Endothelial cell of umbilical vein (primary cell): ENCODE results near the gene MRM2. TPM values are rescaled to one million over a fixed set of nuclear protein-coding genes. Genes with fewer than 3 reads are reported as not detected.

ENCODE experiments used
- BruUV-seq: library from RNA; stranded (reverse); fragments of 400-500 nt; replicated peaks from 2 replicates; lab custom pipeline; 2021; lab: Mats Ljungman, UMichigan
- CTCF ChIA-PET: fragments of 300-600, 350-600 bp; sonication (Branson Sonifier 250); formaldehyde crosslinking; loops from one replicate; lab custom pipeline; 2021; ENCODE audit warnings: antibody characterized with exemption, inconsistent platforms; lab: Charles Lee
- POLR2A ChIA-PET: fragments of 300-600, 350-600 bp; sonication (Branson Sonifier 250); formaldehyde crosslinking; loops from one replicate; lab custom pipeline; 2021; ENCODE audit warnings: antibody characterized with exemption, inconsistent platforms; lab: Charles Lee
- DNase-seq: peaks from one replicate; pipeline ENCODE4 v3.0.0-alpha.2; 2011; ENCODE audit warnings: low read depth, low spot score
- FAIRE-seq: peaks from 2 replicates; lab custom pipeline; 2011; peaks lifted over from hg19 to GRCh38; lab: Jason Lieb, UNC
- H2AFZ ChIP-seq: 2 replicates; pipeline ENCODE4 v1.6.0; 2012; ENCODE audit warnings: low read depth, low read length, control low read depth, inconsistent platforms
- H3K27ac ChIP-seq: 2 replicates; pipeline ENCODE4 v1.5.1; 2011; ENCODE audit warnings: low read depth, mild to moderate bottlenecking, control low read depth, low read length, moderate library complexity; ENCODE audit not compliant: insufficient read depth
- H3K27me3 ChIP-seq, 2 experiments: 2 replicates each; pipeline versions ENCODE4 v1.6.0 to v1.6.1; 2011; ENCODE audit warnings: low read length in 2 of 2, mixed read lengths in 1 of 2; ENCODE audit not compliant: control insufficient read depth in 2 of 2, insufficient read depth in 2 of 2
- H3K36me3 ChIP-seq, 2 experiments: 2 replicates in 1 of 2; 3 replicates in 1 of 2; pipeline ENCODE4 v1.5.1; 2011; ENCODE audit warnings: low read length in 2 of 2, mild to moderate bottlenecking in 1 of 2, moderate library complexity in 1 of 2; ENCODE audit not compliant: control insufficient read depth in 2 of 2, insufficient read depth in 2 of 2; ENCODE audit errors: extremely low read depth in 1 of 2
- H3K4me1 ChIP-seq: 3 replicates; pipeline ENCODE4 v1.5.1; 2011; ENCODE audit warnings: mild to moderate bottlenecking, low read length; ENCODE audit not compliant: control insufficient read depth, insufficient read depth; ENCODE audit errors: extremely low read depth
- H3K4me2 ChIP-seq: 2 replicates; pipeline ENCODE4 v1.6.1; 2011; ENCODE audit warnings: low read length, control low read depth, mixed read lengths; ENCODE audit not compliant: insufficient read depth
- H3K4me3 ChIP-seq, 3 experiments: fragments of 200-600 bp in 1 of 3; sonication (generic), shearing (Covaris generic) in 1 of 3; replicated peaks in 1 of 3; 2 replicates each; pipeline ENCODE4 v1.5.1; 2011 to 2016; ENCODE audit warnings: control low read depth in 3 of 3, low read length in 3 of 3, mild to moderate bottlenecking in 2 of 3, inconsistent platforms in 1 of 3, low read depth in 1 of 3, moderate library complexity in 1 of 3; ENCODE audit not compliant: insufficient read depth in 1 of 3
- H3K79me2 ChIP-seq: 2 replicates; pipeline ENCODE4 v1.6.0; 2012; ENCODE audit warnings: low read length, inconsistent platforms; ENCODE audit not compliant: control insufficient read depth, insufficient read depth
- H3K9ac ChIP-seq: replicated peaks from 2 replicates; pipeline ENCODE3; 2011; ENCODE audit warnings: low read length, control low read depth; ENCODE audit not compliant: insufficient read depth; ENCODE audit errors: extremely low read depth
- H3K9me1 ChIP-seq: replicated peaks from 3 replicates; pipeline ENCODE4 v1.6.0; 2011; ENCODE audit warnings: mild to moderate bottlenecking, low read length; ENCODE audit not compliant: control insufficient read depth, insufficient read depth; ENCODE audit errors: extremely low read depth
- H3K9me3 ChIP-seq: replicated peaks from 2 replicates; pipeline ENCODE4 v1.5.1; 2012; ENCODE audit warnings: low read length, inconsistent platforms; ENCODE audit not compliant: control insufficient read depth, insufficient read depth
- H4K20me1 ChIP-seq: replicated peaks from 2 replicates; pipeline ENCODE3; 2011; ENCODE audit warnings: mild to moderate bottlenecking, low read length; ENCODE audit not compliant: control insufficient read depth, insufficient read depth; ENCODE audit errors: extremely low read depth
- CTCF ChIP-seq, 2 donors: IDR thresholded peaks; 1 replicate in 1 of 2; 2 replicates in 1 of 2; pipeline ENCODE4 v1.5.1; 2011; ENCODE audit warnings: low read length in 2 of 2, mild to moderate bottlenecking in 2 of 2, moderate library complexity in 2 of 2, control low read depth in 1 of 2, inconsistent platforms in 1 of 2, low read depth in 1 of 2; ENCODE audit not compliant: insufficient read depth in 1 of 2; ENCODE audit errors: extremely low read depth in 1 of 2
- EZH2 ChIP-seq: IDR thresholded peaks from 2 replicates; pipeline ENCODE4 v1.6.1; 2012; ENCODE audit warnings: borderline replicate concordance, low read depth, mild to moderate bottlenecking, moderate library complexity, low read length, inconsistent platforms; ENCODE audit not compliant: severe bottlenecking
- FOS ChIP-seq: IDR thresholded peaks from 2 replicates; pipeline ENCODE4 v1.6.1; 2011; ENCODE audit warnings: mild to moderate bottlenecking, low read length, moderate library complexity, borderline replicate concordance; ENCODE audit not compliant: insufficient read depth
- GATA2 ChIP-seq: IDR thresholded peaks from 2 replicates; pipeline ENCODE4 v1.7.0; 2011; ENCODE audit warnings: low read depth, mild to moderate bottlenecking, moderate library complexity, mixed read lengths, low read length; ENCODE audit not compliant: insufficient read length, insufficient read depth
- JUN ChIP-seq: IDR thresholded peaks from 2 replicates; pipeline ENCODE4 v1.6.1; 2011; ENCODE audit warnings: borderline replicate concordance, low read depth; ENCODE audit not compliant: insufficient read length, insufficient read depth
- MAX ChIP-seq: IDR thresholded peaks from 2 replicates; pipeline ENCODE4 v1.6.1; 2011; ENCODE audit not compliant: insufficient read depth, insufficient read length
- MYC ChIP-seq: IDR thresholded peaks from one replicate; pipeline ENCODE4 v1.6.1; 2011; ENCODE audit warnings: mild to moderate bottlenecking, low read depth, low read length
- POLR2A ChIP-seq: IDR thresholded peaks from 2 replicates; pipeline ENCODE4 v1.6.1; 2012; ENCODE audit warnings: low read depth, mild to moderate bottlenecking, control low read depth, low read length
- POLR2AphosphoS5 ChIP-seq: IDR thresholded peaks from 2 replicates; pipeline ENCODE4 v1.6.1; 2012; ENCODE audit warnings: low read depth, mild to moderate bottlenecking, control low read depth, low read length, moderate library complexity; ENCODE audit not compliant: insufficient read depth
- dilution Hi-C: fragments of 300-500 bp; cut with MboI; formaldehyde crosslinking; loops from one replicate; pipeline ENCODE4 v1.15.0; 2019; ENCODE audit warnings: low sequenced_read_pairs; ENCODE audit not compliant: extremely low pct_ligation_motif_present
- intact Hi-C: fragments of 100-400 bp; cut with micrococcal nuclease; formaldehyde crosslinking; loops from one replicate; pipeline ENCODE4 v1.10.0; 2022
- polyA plus RNA-seq, 4 experiments: library from polyadenylated mRNA; depleted of rRNA in 3 of 4; stranded (reverse) in 3 of 4; unstranded in 1 of 4; fragments of >200 nt; gene quantifications; 2 replicates each; pipeline versions ENCODE4 v1.2.1 to v1.2.3, GENCODE V29; 2011 to 2012; ENCODE audit warnings: missing spikeins in 1 of 4
- total RNA-seq: library from RNA; stranded (reverse); gene quantifications from 2 replicates; pipeline ENCODE4 v1.2.3, GENCODE V29; 2021

The MRM2 gene
- total and polyA plus RNA-seq, 2 donors (not counting 3 experiments of a cell fraction or from before 2014, with no cell fraction given) = 10.6 to 20.8 TPM

- H3K27ac ChIP-seq = no peak overlapping the region
- no TSS peak for BruUV-seq
- intact Hi-C loops (no loop called here), dilution Hi-C loops (no loop called here)
- peaks cover 2% of the 10 kb centered on the region for H3K4me1 ChIP-seq
- POLR2A ChIA-PET = no interaction called here
- no peak overlapping the region for H2AFZ ChIP-seq
- no peak overlapping the region for H3K4me3 ChIP-seq
- TF ChIP-seq POLR2AphosphoS5 = no peak
- TF ChIP-seq POLR2A = no peak
- TF ChIP-seq FOS = no peak
- no peak for TF ChIP-seq JUN
- TF ChIP-seq EZH2 = no peak
- no peak for TF ChIP-seq CTCF (IDR thresholded peaks at IDR 0.05; ENCODE audit: extremely low read depth in 1 of 2, insufficient read depth in 1 of 2, low read depth in 1 of 2, low read length in 2 of 2)
- TF ChIP-seq GATA2 = no peak
- no peak for TF ChIP-seq MAX
- no peak for TF ChIP-seq MYC
- no peaks in the 10 kb centered on the region for H3K27me3 ChIP-seq
- H3K79me2 ChIP-seq = no peaks in the 10 kb centered on the region
- H3K9me1 ChIP-seq = no peaks in the 10 kb centered on the region
- DNase-seq (no peak), FAIRE-seq (no peak)
- CTCF ChIA-PET = interaction anchor here (1.1 kb wide), 1 partner anchor 17 kb away, joined by 3 read pairs; no protein-coding TSS in a partner anchor
- no peak overlapping the region for H3K9ac ChIP-seq
- no peaks in the 10 kb centered on the region for H4K20me1 ChIP-seq
- no peak overlapping the region for H3K4me2 ChIP-seq
- H3K9me3 ChIP-seq = no peaks in the 10 kb centered on the region
- peaks cover 0 to 6% of the 10 kb centered on the region in 2 experiments for H3K36me3 ChIP-seq
Observed at GRCh38 chr7:2273866-2274265, 31.9 kb upstream of the MRM2 start.
